Measurements from ENCODE around the gene DNAH14.

DNA sequence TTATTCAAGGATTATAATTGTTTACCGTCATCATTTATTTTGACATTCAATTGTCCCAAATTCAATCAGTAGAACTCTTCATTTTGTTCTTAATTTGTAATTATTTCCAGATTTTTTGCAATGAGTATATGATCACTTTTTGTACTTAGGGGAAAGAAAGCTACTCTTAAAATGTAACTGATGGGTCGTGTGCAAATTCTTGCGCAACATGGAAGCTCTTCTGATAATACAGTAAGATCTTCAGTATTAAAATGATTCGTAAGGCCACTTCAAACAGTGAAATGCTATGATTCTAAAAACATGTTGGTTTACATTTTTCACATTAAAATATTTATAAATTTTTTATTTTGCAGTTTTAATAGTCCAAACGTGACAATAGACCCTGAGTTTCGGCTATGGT is 435.0 kb downstream of the DNAH14 start:
- TF ChIP-seq SRF (IDR thresholded peaks at IDR 0.05; ENCODE audit: low read depth, low read length) (no peak), ATF2 (IDR thresholded peaks at IDR 0.05; ENCODE audit: low read length) (no peak), RNF2 (IDR thresholded peaks at IDR 0.05; ENCODE audit: borderline replicate concordance, low read depth, low read length, missing control alignments, poor library complexity, severe bottlenecking) (no peak), EP300 (IDR thresholded peaks at IDR 0.05; ENCODE audit: borderline replicate concordance in 1 of 2, low read depth in 2 of 2, low read length in 2 of 2) (no peak), NRF1 (IDR thresholded peaks at IDR 0.05; ENCODE audit: low read depth, low read length) (no peak), POLR2A (IDR thresholded peaks at IDR 0.05; ENCODE audit: control extremely low read depth in 1 of 2, low read depth in 2 of 2, low read length in 2 of 2) (no peak), KDM1A (IDR thresholded peaks at IDR 0.05; ENCODE audit: borderline replicate concordance, low read length) (no peak), HDAC2 (IDR thresholded peaks at IDR 0.05; ENCODE audit: borderline replicate concordance in 1 of 2, low read depth in 2 of 2, low read length in 2 of 2) (no peak), CTBP2 (IDR thresholded peaks at IDR 0.05; ENCODE audit: borderline replicate concordance, insufficient read depth, insufficient read length, low read length) (no peak), RAD21 (IDR thresholded peaks at IDR 0.05 in 1 of 2, conservative IDR thresholded peaks at IDR 0.05 in 1 of 2; ENCODE audit: low read depth in 2 of 2, low read length in 2 of 2) (no peak)
- TF ChIP-seq, protein P1, sequence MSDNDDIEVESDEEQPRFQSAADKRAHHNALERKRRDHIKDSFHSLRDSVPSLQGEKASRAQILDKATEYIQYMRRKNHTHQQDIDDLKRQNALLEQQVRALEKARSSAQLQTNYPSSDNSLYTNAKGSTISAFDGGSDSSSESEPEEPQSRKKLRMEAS (IDR thresholded peaks at IDR 0.05): no peak
- TF ChIP-seq, protein P2, sequence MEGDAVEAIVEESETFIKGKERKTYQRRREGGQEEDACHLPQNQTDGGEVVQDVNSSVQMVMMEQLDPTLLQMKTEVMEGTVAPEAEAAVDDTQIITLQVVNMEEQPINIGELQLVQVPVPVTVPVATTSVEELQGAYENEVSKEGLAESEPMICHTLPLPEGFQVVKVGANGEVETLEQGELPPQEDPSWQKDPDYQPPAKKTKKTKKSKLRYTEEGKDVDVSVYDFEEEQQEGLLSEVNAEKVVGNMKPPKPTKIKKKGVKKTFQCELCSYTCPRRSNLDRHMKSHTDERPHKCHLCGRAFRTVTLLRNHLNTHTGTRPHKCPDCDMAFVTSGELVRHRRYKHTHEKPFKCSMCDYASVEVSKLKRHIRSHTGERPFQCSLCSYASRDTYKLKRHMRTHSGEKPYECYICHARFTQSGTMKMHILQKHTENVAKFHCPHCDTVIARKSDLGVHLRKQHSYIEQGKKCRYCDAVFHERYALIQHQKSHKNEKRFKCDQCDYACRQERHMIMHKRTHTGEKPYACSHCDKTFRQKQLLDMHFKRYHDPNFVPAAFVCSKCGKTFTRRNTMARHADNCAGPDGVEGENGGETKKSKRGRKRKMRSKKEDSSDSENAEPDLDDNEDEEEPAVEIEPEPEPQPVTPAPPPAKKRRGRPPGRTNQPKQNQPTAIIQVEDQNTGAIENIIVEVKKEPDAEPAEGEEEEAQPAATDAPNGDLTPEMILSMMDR (IDR thresholded peaks at IDR 0.05; ENCODE audit: control extremely low read depth in 1 of 3, insufficient read depth in 1 of 3, low read depth in 1 of 3, low read length in 3 of 3): no peak

Measured in H1 (cell line).